HEK293 (cell line): ENCODE measurements around the gene CAPZB.

Experiments
- CTCF ChIA-PET: fragments of 350-600 bp; formaldehyde crosslinking; extraction: SDS; loops from one replicate; lab custom pipeline; 2021; ENCODE audit warnings: antibody characterized with exemption; lab: Yijun Ruan, JAX
- POLR2A ChIA-PET: fragments of 300-600 bp; formaldehyde crosslinking; extraction: SDS; loops from one replicate; lab custom pipeline; 2020; ENCODE audit warnings: antibody characterized with exemption, inconsistent platforms; lab: Yijun Ruan, JAX
- H3K27ac ChIP-seq: fragments of 200-500 bp; sonication (Bioruptor generic); 2 replicates; pipeline ENCODE4 v1.5.1; 2014; ENCODE audit warnings: low read depth, low read length, control low read depth, inconsistent platforms; ENCODE audit errors: extremely low read depth
- H3K36me3 ChIP-seq, 2 experiments: fragments of 200-500 bp in 1 of 2; sonication (Bioruptor generic) in 1 of 2; 1 replicate in 1 of 2; 2 replicates in 1 of 2; pipeline ENCODE4 v1.5.1; 2014 to 2017; ENCODE audit warnings: inconsistent platforms in 2 of 2, low read length in 2 of 2; ENCODE audit not compliant: control insufficient read depth in 2 of 2, insufficient read depth in 1 of 2
- H3K4me1 ChIP-seq: fragments of 200-500 bp; sonication (Bioruptor generic); 2 replicates; pipeline ENCODE4 v1.5.1; 2014; ENCODE audit warnings: mild to moderate bottlenecking, low read length, inconsistent platforms; ENCODE audit not compliant: control insufficient read depth, insufficient read depth
- H3K4me3 ChIP-seq: 2 replicates; pipeline ENCODE4 v1.5.1; 2011; ENCODE audit warnings: low read depth, mild to moderate bottlenecking, control low read depth, low read length, moderate library complexity
- H3K9me3 ChIP-seq: fragments of 200-500 bp; sonication (Bioruptor generic); 2 replicates; pipeline ENCODE4 v1.5.1; 2014; ENCODE audit warnings: low read depth, low read length, inconsistent platforms; ENCODE audit not compliant: control insufficient read depth, insufficient read depth
- AEBP2 ChIP-seq: fragments of 450-650 bp; formaldehyde crosslinking; IDR thresholded peaks from 2 replicates; pipeline ENCODE4 v1.5.1; 2016; ENCODE audit warnings: missing biosample characterization, missing genetic modification characterization, borderline replicate concordance
- FEZF1 ChIP-seq: fragments of 450-650 bp; formaldehyde crosslinking; IDR thresholded peaks from 2 replicates; pipeline ENCODE4 v1.5.1; 2016; ENCODE audit warnings: missing biosample characterization, missing genetic modification characterization
- GLI4 ChIP-seq: fragments of 450-650 bp; formaldehyde crosslinking; IDR thresholded peaks from 2 replicates; pipeline ENCODE4 v1.5.1; 2016; ENCODE audit warnings: missing biosample characterization, missing genetic modification characterization
- HOXC10 ChIP-seq: sonication (generic); formaldehyde crosslinking; IDR thresholded peaks from 2 replicates; pipeline ENCODE4 v1.8.1; 2023; ENCODE audit warnings: mild to moderate bottlenecking, missing genetic modification reagents
- KLF1 ChIP-seq: fragments of 450-650 bp; formaldehyde crosslinking; IDR thresholded peaks from 2 replicates; pipeline ENCODE4 v1.5.1; 2016; ENCODE audit warnings: missing biosample characterization, missing genetic modification characterization
- KLF7 ChIP-seq: fragments of 450-650 bp; formaldehyde crosslinking; IDR thresholded peaks from 2 replicates; pipeline ENCODE4 v1.5.1; 2016; ENCODE audit warnings: missing biosample characterization, missing genetic modification characterization, borderline replicate concordance
- PATZ1 ChIP-seq: fragments of 450-650 bp; formaldehyde crosslinking; IDR thresholded peaks from 2 replicates; pipeline ENCODE4 v1.5.1; 2016; ENCODE audit warnings: missing biosample characterization, missing genetic modification characterization
- PRDM4 ChIP-seq: fragments of 450-650 bp; formaldehyde crosslinking; IDR thresholded peaks from 2 replicates; pipeline ENCODE4 v1.5.1; 2017; ENCODE audit warnings: missing biosample characterization, missing genetic modification characterization
- SETDB1 ChIP-seq: IDR thresholded peaks from one replicate; pipeline ENCODE4 v1.6.1; 2017; ENCODE audit warnings: mild to moderate bottlenecking, low read length, moderate library complexity, mixed read lengths; ENCODE audit not compliant: insufficient read length
- ZBTB10 ChIP-seq: fragments of 450-650 bp; formaldehyde crosslinking; IDR thresholded peaks from 2 replicates; pipeline ENCODE4 v1.5.1; 2016; ENCODE audit warnings: missing biosample characterization, missing genetic modification characterization
- ZBTB26 ChIP-seq: fragments of 450-650 bp; formaldehyde crosslinking; optimal IDR thresholded peaks from 2 replicates; pipeline ENCODE3; 2016; ENCODE audit warnings: missing biosample characterization, mild to moderate bottlenecking, missing genetic modification characterization
- ZNF19 ChIP-seq: fragments of 450-650 bp; formaldehyde crosslinking; IDR thresholded peaks from 2 replicates; pipeline ENCODE4; 2016; ENCODE audit warnings: missing biosample characterization, missing genetic modification characterization, low read depth
- ZNF248 ChIP-seq: fragments of 450-650 bp; formaldehyde crosslinking; IDR thresholded peaks from 2 replicates; pipeline ENCODE4 v1.5.1; 2017; ENCODE audit warnings: missing biosample characterization, missing genetic modification characterization
- ZNF416 ChIP-seq: fragments of 450-650 bp; formaldehyde crosslinking; IDR thresholded peaks from 2 replicates; pipeline ENCODE4 v1.5.1; 2016; ENCODE audit warnings: missing biosample characterization, missing genetic modification characterization
- ZNF423 ChIP-seq: fragments of 450-650 bp; formaldehyde crosslinking; IDR thresholded peaks from 2 replicates; pipeline ENCODE4 v1.5.1; 2016; ENCODE audit warnings: missing biosample characterization, missing genetic modification characterization
- ZNF433 ChIP-seq: fragments of 450-650 bp; formaldehyde crosslinking; IDR thresholded peaks from 2 replicates; pipeline ENCODE4 v1.5.1; 2016; ENCODE audit warnings: missing biosample characterization, missing genetic modification characterization, low read depth
- ZNF510 ChIP-seq: fragments of 450-650 bp; formaldehyde crosslinking; IDR thresholded peaks from 2 replicates; pipeline ENCODE4 v1.5.1; 2018; ENCODE audit warnings: mild to moderate bottlenecking, missing genetic modification characterization, missing biosample characterization; ENCODE audit not compliant: insufficient replicate concordance
- ZNF544 ChIP-seq: fragments of 450-650 bp; formaldehyde crosslinking; IDR thresholded peaks from 2 replicates; pipeline ENCODE4 v1.5.0; 2017; ENCODE audit warnings: missing biosample characterization, missing genetic modification characterization
- ZNF548 ChIP-seq: fragments of 450-650 bp; formaldehyde crosslinking; IDR thresholded peaks from 2 replicates; pipeline ENCODE4 v1.5.1; 2016; ENCODE audit warnings: missing biosample characterization, missing genetic modification characterization
- ZNF555 ChIP-seq: fragments of 450-650 bp; formaldehyde crosslinking; conservative IDR thresholded peaks from 2 replicates; pipeline ENCODE4 v1.5.1; 2017; ENCODE audit warnings: missing biosample characterization, mild to moderate bottlenecking, missing genetic modification characterization, inconsistent platforms
- ZNF600 ChIP-seq: fragments of 450-650 bp; formaldehyde crosslinking; IDR thresholded peaks from 2 replicates; pipeline ENCODE4 v1.5.1; 2016; ENCODE audit warnings: missing biosample characterization, missing genetic modification characterization
- ZNF621 ChIP-seq: fragments of 450-650 bp; formaldehyde crosslinking; IDR thresholded peaks from 2 replicates; pipeline ENCODE4 v1.5.1; 2017; ENCODE audit warnings: missing biosample characterization, missing genetic modification characterization
- ZNF626 ChIP-seq: fragments of 450-650 bp; sonication (Bioruptor Pico); formaldehyde crosslinking; IDR thresholded peaks from 2 replicates; pipeline ENCODE4 v1.5.1; 2018; ENCODE audit warnings: missing biosample characterization, missing genetic modification characterization, inconsistent platforms
- ZNF692 ChIP-seq: fragments of 450-650 bp; formaldehyde crosslinking; IDR thresholded peaks from 2 replicates; pipeline ENCODE4 v1.5.1; 2016; ENCODE audit warnings: missing biosample characterization, missing genetic modification characterization
- ZNF707 ChIP-seq: fragments of 450-650 bp; formaldehyde crosslinking; IDR thresholded peaks from 2 replicates; pipeline ENCODE4 v1.5.1; 2016; ENCODE audit warnings: missing biosample characterization, missing genetic modification characterization

The CAPZB gene

GRCh38 chr1:19322481-19322880, 162.9 kb downstream of the CAPZB start:
- ChIA-PET POLR2A (no interaction called here), CTCF (interaction anchor here (0.5 kb wide), 1 partner anchor 558 kb away, joined by 3 read pairs; no protein-coding TSS in a partner anchor)
- H3K36me3 ChIP-seq: peaks cover 14 to 93% of the 10 kb centered on the region in 2 experiments; a peak in 2 of 3 replicates
- TF ChIP-seq ZNF433 (tag by site-specific recombination) (no peak), ZNF626 (tag by site-specific recombination) (no peak), ZNF621 (tag by site-specific recombination) (no peak), HOXC10 (no peak), GLI4 (no peak), ZNF555 (tag by site-specific recombination) (no peak), FEZF1 (tag by site-specific recombination) (no peak), ZNF548 (tag by site-specific recombination) (no peak), ZNF692 (tag by site-specific recombination) (no peak), ZBTB10 (tag by site-specific recombination) (no peak), ZNF423 (tag by site-specific recombination) (no peak), ZNF544 (no peak)
- H3K9me3 ChIP-seq: no peaks in the 10 kb centered on the region
- no peak overlapping the region for H3K27ac ChIP-seq
- no peak overlapping the region for H3K4me3 ChIP-seq
- no peaks in the 10 kb centered on the region for H3K4me1 ChIP-seq

- no peak overlapping the region for H3K4me3 ChIP-seq
- H3K36me3 ChIP-seq: peaks cover 14 to 90% of the 10 kb centered on the region in 2 experiments; a peak in 2 of 3 replicates
- no peaks in the 10 kb centered on the region for H3K9me3 ChIP-seq
- CTCF ChIA-PET: interaction anchor here (0.7 to 1.1 kb wide), 2 partner anchors 14 to 261 kb away, joined by 3 to 4 read pairs; no protein-coding TSS in a partner anchor
- H3K27ac ChIP-seq: no peak overlapping the region
- no peaks in the 10 kb centered on the region for H3K4me1 ChIP-seq
- POLR2A ChIA-PET: no interaction called here
- TF ChIP-seq ZNF416 (tag by site-specific recombination) (no peak), PRDM4 (tag by site-specific recombination) (no peak), ZBTB26 (tag by site-specific recombination) (no peak), PATZ1 (tag by site-specific recombination) (no peak), ZNF548 (tag by site-specific recombination) (no peak), AEBP2 (tag by site-specific recombination) (no peak), KLF1 (no peak), ZNF600 (no peak), ZNF19 (no peak), ZNF248 (tag by site-specific recombination) (no peak), SETDB1 (no peak), ZNF707 (tag by site-specific recombination) (no peak), ZNF510 (no peak), KLF7 (no peak)
Measured at GRCh38 chr1:19321071-19321470, 164.3 kb downstream of the CAPZB start.
